ENCODE measurements around the gene TALDO1. TPM values are rescaled to one million over a fixed set of nuclear protein-coding genes. Genes with fewer than 3 reads are reported as not detected.
"Not testable (repeated sequence)": the region's sequence is repeated elsewhere in the genome, so short reads cannot be mapped to it uniquely, and the experiment has no call there.

TALDO1 gene
- total RNA-seq, 1 donor from 2014 or later, result 270 TPM

DNA sequence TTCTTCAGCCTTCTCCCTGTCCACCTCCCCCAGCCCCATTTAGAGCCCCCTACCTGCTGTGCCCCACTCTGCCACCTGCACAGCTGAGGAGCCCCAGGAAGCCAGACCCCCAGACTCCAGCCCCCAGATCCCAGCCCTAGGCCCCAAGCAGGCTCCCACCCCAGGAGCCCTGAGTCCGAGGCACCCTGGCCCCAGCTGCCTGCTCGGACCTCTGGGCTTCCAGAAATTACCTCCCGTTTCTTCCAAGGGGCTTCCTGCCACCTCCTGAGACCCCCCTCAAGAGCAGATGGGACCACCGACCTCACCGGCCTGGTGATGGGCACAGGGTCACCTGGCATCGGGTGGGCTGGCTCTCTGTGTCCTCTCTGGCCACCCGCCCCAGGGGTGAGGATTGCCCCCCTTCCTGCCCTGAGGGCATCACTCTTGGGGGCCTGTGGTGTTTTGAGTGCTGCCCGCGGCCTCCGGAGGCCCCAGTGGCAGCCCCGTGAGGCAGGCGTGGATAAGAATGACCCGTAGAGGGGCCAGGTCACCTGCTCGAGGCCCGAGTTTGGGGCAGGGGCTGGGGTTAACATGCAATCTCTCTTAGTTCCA lies 18.3 kb upstream of the TALDO1 start:
- no peaks in the 10 kb centered on the region for H3K27me3 Mint-ChIP-seq (ENCODE audit: low read depth)
- no peaks in the 10 kb centered on the region for H3K9me3 Mint-ChIP-seq
- no peak overlapping the region for H3K4me3 Mint-ChIP-seq (ENCODE audit: low read depth)
- intact Hi-C loops (cut with micrococcal nuclease), result loop anchor here (2.0 to 10.0 kb wide), 2 partner anchors 18 to 114 kb away; partner anchors contain the start of genes IRF7 and TALDO1
- peaks cover 2% of the 10 kb centered on the region for H3K4me1 Mint-ChIP-seq (ENCODE audit: low read depth)
- H3K36me3 Mint-ChIP-seq (ENCODE audit: low read depth), result no peaks in the 10 kb centered on the region
- no peak for DNase-seq (ENCODE audit: low spot score)
- no peak overlapping the region for H3K27ac Mint-ChIP-seq

- intact Hi-C loops (cut with micrococcal nuclease), result loop anchor here (2.0 to 10.0 kb wide), 2 partner anchors 17 to 115 kb away; partner anchors contain the start of genes IRF7 and TALDO1
Observed at GRCh38 chr11:729492-730074, 17.7 kb upstream of the TALDO1 start.

GRCh38 chr11:733072-733471 lies 14.2 kb upstream of the TALDO1 start:
- Mint-ChIP-seq H3K9me3 (no peaks in the 10 kb centered on the region), H3K36me3 (ENCODE audit: low read depth) (no peaks in the 10 kb centered on the region), H3K4me1 (ENCODE audit: low read depth) (peaks cover 10% of the 10 kb centered on the region), H3K27me3 (ENCODE audit: low read depth) (no peaks in the 10 kb centered on the region), H3K4me3 (ENCODE audit: low read depth) (no peak overlapping the region), H3K27ac (no peak overlapping the region)
- no peak for DNase-seq (ENCODE audit: low spot score)
- intact Hi-C loops (cut with micrococcal nuclease), result no loop called here

More at GRCh38 chr11:729492-730074, 17.7 kb upstream of the TALDO1 start:
- H3K27me3 Mint-ChIP-seq (ENCODE audit: low read depth), result no peaks in the 10 kb centered on the region
- no peaks in the 10 kb centered on the region for H3K9me3 Mint-ChIP-seq
- H3K36me3 Mint-ChIP-seq (ENCODE audit: low read depth), result no peaks in the 10 kb centered on the region
- no peak overlapping the region for H3K27ac Mint-ChIP-seq
- no peak overlapping the region for H3K4me3 Mint-ChIP-seq (ENCODE audit: low read depth)
- peaks cover 2% of the 10 kb centered on the region for H3K4me1 Mint-ChIP-seq (ENCODE audit: low read depth)
- no peak for DNase-seq (ENCODE audit: low spot score)

DNA sequence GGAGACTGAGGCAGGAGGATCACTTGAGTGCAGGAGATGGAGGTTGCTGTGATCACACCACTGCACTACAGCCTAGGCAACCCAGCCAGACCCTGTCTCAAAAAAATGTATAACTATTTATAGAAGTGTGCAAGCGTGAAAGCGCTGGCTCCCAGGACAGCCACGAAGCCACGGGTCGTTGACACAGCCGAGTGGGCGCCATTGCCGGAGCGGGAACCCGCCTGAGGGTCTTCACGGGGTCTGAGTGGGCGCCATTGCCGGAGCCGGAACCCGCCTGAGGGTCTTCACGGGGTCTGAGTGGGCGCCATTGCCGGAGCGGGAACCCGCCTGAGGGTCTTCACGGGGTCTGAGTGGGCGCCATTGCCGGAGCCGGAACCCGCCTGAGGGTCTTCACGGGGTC lies 12.7 kb upstream of the TALDO1 start:
- H3K27ac Mint-ChIP-seq; H3K36me3 Mint-ChIP-seq (ENCODE audit: low read depth); intact Hi-C loops (cut with micrococcal nuclease); DNase-seq (ENCODE audit: low spot score); H3K27me3 Mint-ChIP-seq (ENCODE audit: low read depth); H3K9me3 Mint-ChIP-seq; H3K4me3 Mint-ChIP-seq (ENCODE audit: low read depth): not testable (repeated sequence)
- H3K4me1 Mint-ChIP-seq (ENCODE audit: low read depth), result peaks cover 10% of the 10 kb centered on the region

DNA sequence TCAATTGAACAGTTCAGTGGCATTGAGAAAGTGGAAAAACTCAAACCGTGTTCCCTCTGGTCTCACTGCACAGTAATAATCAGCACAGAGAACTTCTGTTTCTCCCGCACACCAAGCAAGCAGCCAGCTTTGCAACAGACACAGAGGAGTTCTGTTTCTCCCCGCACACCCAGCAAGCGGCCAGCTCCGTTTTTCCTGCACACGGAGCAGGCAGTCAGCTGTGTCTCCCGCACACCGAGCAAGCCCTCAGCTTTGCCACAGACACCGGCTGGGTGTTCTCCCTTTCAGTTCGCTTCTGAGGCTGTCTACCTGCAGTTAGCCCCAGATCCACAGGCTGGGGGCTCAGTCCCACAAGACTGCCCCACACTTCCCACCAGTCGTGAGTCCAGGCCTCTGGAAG lies 9.9 kb upstream of the TALDO1 start:
- H3K4me1 Mint-ChIP-seq (ENCODE audit: low read depth), result peaks cover 10% of the 10 kb centered on the region
- intact Hi-C loops (cut with micrococcal nuclease), result no loop called here
- no peaks in the 10 kb centered on the region for H3K36me3 Mint-ChIP-seq (ENCODE audit: low read depth)
- H3K27me3 Mint-ChIP-seq (ENCODE audit: low read depth), result peaks cover 6% of the 10 kb centered on the region
- H3K27ac Mint-ChIP-seq, result no peak overlapping the region
- H3K4me3 Mint-ChIP-seq (ENCODE audit: low read depth), result no peak overlapping the region
- DNase-seq (ENCODE audit: low spot score), result no peak
- no peaks in the 10 kb centered on the region for H3K9me3 Mint-ChIP-seq

- H3K4me1 Mint-ChIP-seq (ENCODE audit: low read depth), result peaks cover 10% of the 10 kb centered on the region
- H3K36me3 Mint-ChIP-seq (ENCODE audit: low read depth); H3K27me3 Mint-ChIP-seq (ENCODE audit: low read depth); H3K27ac Mint-ChIP-seq; H3K9me3 Mint-ChIP-seq; intact Hi-C loops (cut with micrococcal nuclease); DNase-seq (ENCODE audit: low spot score); H3K4me3 Mint-ChIP-seq (ENCODE audit: low read depth): not testable (repeated sequence)
Observed at GRCh38 chr11:737899-738298, 9.4 kb upstream of the TALDO1 start.

DNA sequence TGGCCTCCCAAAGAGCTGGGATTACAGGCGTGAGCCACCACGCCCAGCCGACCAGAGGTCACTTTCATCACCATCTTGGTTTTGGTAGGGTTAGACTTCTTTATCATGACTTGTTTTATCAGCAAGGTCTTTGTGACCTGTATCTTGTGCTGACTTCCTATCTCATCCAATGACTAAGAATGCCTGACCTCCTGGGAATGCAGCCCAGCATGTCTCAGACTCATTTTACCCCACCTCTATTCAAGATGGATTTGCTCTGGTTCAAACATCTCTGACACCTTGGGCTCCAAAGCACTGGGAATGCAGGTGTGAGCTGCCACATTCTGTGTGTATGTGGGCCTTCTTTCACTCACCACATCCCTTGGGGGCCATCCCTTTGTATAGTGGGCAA lies 5.1 kb upstream of the TALDO1 start:
- intact Hi-C loops (cut with micrococcal nuclease), result no loop called here
- Mint-ChIP-seq H3K27ac (no peak overlapping the region), H3K4me1 (ENCODE audit: low read depth) (peaks cover 15% of the 10 kb centered on the region), H3K36me3 (ENCODE audit: low read depth) (no peaks in the 10 kb centered on the region), H3K4me3 (ENCODE audit: low read depth) (no peak overlapping the region), H3K9me3 (no peaks in the 10 kb centered on the region), H3K27me3 (ENCODE audit: low read depth) (peaks cover 6% of the 10 kb centered on the region)
- DNase-seq (ENCODE audit: low spot score), result no peak

DNA sequence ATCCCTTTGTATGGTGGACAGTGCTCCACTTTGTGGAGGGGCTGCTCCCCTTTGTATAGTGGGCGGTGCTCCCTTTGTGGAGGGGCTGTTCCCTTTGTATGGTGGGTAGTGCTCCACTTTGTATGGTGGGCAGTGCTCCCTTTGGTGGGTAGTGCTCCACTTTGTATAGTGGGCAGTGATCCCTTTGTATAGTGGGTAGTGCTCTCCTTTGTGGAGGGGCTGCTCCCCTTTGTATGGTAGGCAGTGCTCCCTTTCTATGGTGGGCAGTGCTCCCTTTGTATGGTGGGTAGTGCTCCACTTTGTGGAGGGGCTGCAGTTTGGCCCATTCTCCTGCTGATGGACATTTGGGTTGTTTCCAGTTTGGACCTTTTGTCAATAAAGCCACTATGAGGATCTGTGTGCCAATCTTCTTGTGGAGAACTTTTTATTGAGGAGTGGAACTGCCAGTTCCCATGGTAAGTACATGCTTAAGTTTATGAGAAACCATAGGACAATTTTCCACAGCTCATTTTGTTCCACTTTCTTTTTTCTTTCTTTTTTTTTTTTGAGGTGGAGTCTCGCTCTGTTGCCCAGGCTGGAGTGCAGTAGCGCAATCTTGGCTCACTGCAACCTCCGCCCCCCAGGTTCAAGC lies 4.6 kb upstream of the TALDO1 start:
- Mint-ChIP-seq H3K4me1 (ENCODE audit: low read depth) (peaks cover 10% of the 10 kb centered on the region), H3K36me3 (ENCODE audit: low read depth) (no peaks in the 10 kb centered on the region), H3K27ac (no peak overlapping the region), H3K4me3 (ENCODE audit: low read depth) (no peak overlapping the region), H3K9me3 (no peaks in the 10 kb centered on the region), H3K27me3 (ENCODE audit: low read depth) (peaks cover 6% of the 10 kb centered on the region)
- intact Hi-C loops (cut with micrococcal nuclease), result no loop called here
- no peak for DNase-seq (ENCODE audit: low spot score)

DNA sequence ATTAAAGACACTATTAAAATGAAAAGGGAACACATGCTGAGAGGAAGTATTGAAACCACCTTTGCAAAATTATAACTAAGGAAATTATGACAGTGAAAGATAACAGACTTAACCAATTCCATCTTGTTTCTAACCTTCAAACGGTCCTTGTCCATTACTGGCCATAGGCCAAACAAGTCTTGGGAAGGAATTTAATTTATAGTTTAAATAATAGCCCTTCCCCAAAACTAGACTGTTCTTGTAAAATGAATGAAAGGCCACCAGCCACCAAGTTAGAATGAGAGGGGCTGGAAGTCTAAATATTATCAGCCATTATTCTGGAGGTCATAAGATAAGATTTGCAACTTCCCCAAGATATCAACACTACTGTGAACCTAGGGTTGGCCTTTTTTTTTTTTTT lies 1.8 kb upstream of the TALDO1 start:
- Mint-ChIP-seq H3K4me1 (ENCODE audit: low read depth) (peaks cover 16% of the 10 kb centered on the region), H3K4me3 (ENCODE audit: low read depth) (peak overlapping the region; percentile 8), H3K36me3 (ENCODE audit: low read depth) (peaks cover 10% of the 10 kb centered on the region), H3K27ac (no peak overlapping the region), H3K27me3 (ENCODE audit: low read depth) (no peaks in the 10 kb centered on the region), H3K9me3 (no peaks in the 10 kb centered on the region)
- no peak for DNase-seq (ENCODE audit: low spot score)
- intact Hi-C loops (cut with micrococcal nuclease), result no loop called here

GRCh38 chr11:746289-747157 lies 741 bp upstream of the TALDO1 start:
- no peaks in the 10 kb centered on the region for H3K27me3 Mint-ChIP-seq (ENCODE audit: low read depth)
- peak overlapping the region; percentile 77 for H3K27ac Mint-ChIP-seq
- peaks cover 16% of the 10 kb centered on the region for H3K4me1 Mint-ChIP-seq (ENCODE audit: low read depth)
- peak; percentile 30 for DNase-seq (ENCODE audit: low spot score)
- intact Hi-C loops (cut with micrococcal nuclease), result loop anchor here (2.0 kb wide), 3 partner anchors 18 to 50 kb away; partner anchors contain the start of gene GATD1
- H3K36me3 Mint-ChIP-seq (ENCODE audit: low read depth), result peaks cover 14% of the 10 kb centered on the region
- H3K9me3 Mint-ChIP-seq, result no peaks in the 10 kb centered on the region
- peak overlapping the region; percentile 81 for H3K4me3 Mint-ChIP-seq (ENCODE audit: low read depth)

DNA sequence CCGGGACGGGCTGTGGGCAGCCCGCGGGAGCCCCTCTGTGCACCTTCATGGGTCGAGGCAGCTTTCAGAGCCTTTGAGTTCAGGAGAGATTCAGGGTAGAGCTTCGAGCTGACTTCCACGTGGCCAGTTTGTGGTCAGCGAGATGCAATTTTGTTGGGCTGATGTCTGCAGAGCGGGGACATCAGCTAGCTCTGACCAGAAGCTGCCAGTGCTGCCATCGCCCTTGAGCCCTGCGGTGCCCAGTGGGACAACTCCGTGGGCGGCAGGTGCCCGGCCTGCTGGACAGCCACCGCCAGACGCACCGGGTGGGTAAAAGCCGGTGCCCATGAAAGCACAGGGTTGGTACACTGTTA lies 719 bp downstream of the TALDO1 start:
- intact Hi-C loops (cut with micrococcal nuclease), result no loop called here
- H3K36me3 Mint-ChIP-seq (ENCODE audit: low read depth), result peaks cover 20% of the 10 kb centered on the region
- no peaks in the 10 kb centered on the region for H3K9me3 Mint-ChIP-seq
- H3K27ac Mint-ChIP-seq, result peak overlapping the region; percentile 76
- H3K4me3 Mint-ChIP-seq (ENCODE audit: low read depth), result peak overlapping the region; percentile 85
- no peak for DNase-seq (ENCODE audit: low spot score)
- no peaks in the 10 kb centered on the region for H3K27me3 Mint-ChIP-seq (ENCODE audit: low read depth)
- peaks cover 18% of the 10 kb centered on the region for H3K4me1 Mint-ChIP-seq (ENCODE audit: low read depth)

DNA sequence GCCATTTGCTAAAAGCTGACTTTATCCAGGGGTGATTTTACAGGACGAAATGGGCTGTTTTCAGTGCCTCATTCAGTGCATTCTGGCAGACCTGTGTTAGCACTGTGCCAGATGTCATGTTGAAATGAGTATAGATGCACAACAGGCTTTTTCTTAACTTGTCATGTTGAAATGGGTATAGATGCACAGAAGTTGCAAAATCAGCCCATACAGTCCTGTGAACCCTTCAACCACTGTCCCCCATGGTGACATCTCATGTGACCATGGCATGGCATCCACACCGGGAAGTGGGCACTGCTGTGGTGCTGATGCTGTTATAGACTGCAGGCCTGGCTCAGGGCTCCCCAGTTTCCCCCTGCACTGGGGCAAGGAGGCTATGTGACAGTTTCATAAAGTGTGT lies 2.5 kb downstream of the TALDO1 start:
- intact Hi-C loops (cut with micrococcal nuclease), result no loop called here
- H3K27me3 Mint-ChIP-seq (ENCODE audit: low read depth), result no peaks in the 10 kb centered on the region
- no peak for DNase-seq (ENCODE audit: low spot score)
- H3K4me3 Mint-ChIP-seq (ENCODE audit: low read depth), result peak overlapping the region; percentile 71
- H3K4me1 Mint-ChIP-seq (ENCODE audit: low read depth), result peaks cover 18% of the 10 kb centered on the region
- peaks cover 20% of the 10 kb centered on the region for H3K36me3 Mint-ChIP-seq (ENCODE audit: low read depth)
- peak overlapping the region; percentile 49 for H3K27ac Mint-ChIP-seq
- H3K9me3 Mint-ChIP-seq, result no peaks in the 10 kb centered on the region

Measured in activated T-helper 2 cell treated with anti-CD3 and anti-CD28 coated beads, Interferon-gamma antibody, Interleukin-2, Interleukin-4, amounts not matched to agents 10 μg/mL and 5 μg/mL and 100 μg/mL, durations not matched to agents 14 hours and 24 hours and 36 hours (primary cell).